ENCODE measurements around the gene MED22.

DNA sequence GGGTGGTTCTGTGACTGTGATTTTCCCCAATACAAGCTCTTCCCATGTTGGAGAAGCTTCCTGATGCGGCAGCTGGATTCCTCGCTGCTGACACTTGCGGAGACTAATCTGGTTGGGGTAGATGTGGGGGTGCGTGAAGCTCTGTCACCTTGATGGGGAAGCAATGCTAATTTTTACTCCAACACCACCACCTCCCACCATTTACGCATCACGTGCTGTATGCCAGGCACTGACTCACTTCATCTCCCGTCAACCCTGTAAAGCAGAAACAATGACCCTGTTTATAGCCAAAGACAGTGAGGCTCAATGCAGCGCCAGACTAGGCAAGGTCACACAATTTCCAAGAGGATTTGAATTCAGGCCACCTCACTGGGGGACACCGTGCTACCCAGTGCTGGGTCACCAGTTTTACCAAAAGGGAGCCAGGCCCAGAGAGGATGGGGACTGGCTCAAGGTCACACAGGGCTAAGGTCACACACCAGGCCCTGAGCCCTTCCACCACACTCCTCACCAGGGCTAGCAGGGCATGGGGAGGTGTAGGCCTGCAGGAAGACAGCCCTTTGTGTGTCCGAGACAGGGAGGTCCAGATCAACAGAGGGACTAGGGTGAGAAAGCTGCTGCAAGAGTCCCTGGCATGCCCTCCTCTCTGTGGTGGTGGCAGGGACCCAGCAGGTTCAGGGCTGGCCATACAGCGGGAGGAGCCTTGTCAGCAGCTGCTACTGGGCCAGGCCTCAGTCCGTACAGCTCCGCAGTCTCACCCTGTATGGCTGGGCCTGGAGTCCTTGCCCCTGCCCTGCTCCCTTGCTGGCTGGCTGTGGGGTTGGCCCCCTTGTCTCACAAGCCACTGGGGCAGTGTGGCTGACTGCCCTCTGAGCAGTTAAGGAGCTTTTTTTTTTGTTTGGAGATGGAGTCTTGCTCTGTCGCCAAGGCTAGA is 31.5 kb upstream of the MED22 start:
- TF ChIP-seq POLR2AphosphoS5 (IDR thresholded peaks at IDR 0.05; ENCODE audit: low read depth, low read length): no peak
- TF ChIP-seq TAF1 (IDR thresholded peaks at IDR 0.05; ENCODE audit: low read depth, low read length): no peak
- no peak for TF ChIP-seq POLR2A (IDR thresholded peaks at IDR 0.05; ENCODE audit: low read depth, low read length)
- no peak for TF ChIP-seq SPI1 (IDR thresholded peaks at IDR 0.05; ENCODE audit: low read depth, low read length)

Data from GM12891 (cell line).